Measurements from ENCODE around the gene MRGPRD. TPM values are rescaled to one million over a fixed set of nuclear protein-coding genes. Genes with fewer than 3 reads are reported as not detected.

MRGPRD gene
- total and polyA plus RNA-seq, 2 donors (not counting 1 experiment from before 2014, with no cell fraction given), result not detected

DNA sequence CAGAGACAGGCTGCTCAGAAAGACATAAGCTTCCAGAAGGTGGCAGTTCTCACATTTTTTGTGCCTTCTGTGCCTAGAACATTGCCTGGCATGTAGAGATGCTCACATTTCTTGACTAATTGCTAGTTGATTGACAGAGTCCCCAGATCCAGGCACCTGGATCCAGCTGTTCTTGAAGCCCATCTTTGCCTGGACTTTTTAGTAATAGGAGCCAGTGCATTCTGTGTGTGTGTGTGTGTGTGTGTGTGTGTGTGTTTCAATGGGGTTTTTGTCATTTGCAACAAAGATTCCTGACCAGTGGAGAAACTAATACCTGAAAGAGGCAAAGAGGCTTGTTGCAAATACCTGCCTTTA lies 17.2 kb upstream of the MRGPRD start:
- POLR2A ChIA-PET, result no interaction called here
- Histone ChIP-seq H3K9ac (ENCODE audit: low read length) (no peak overlapping the region), H3K27me3 (replicated peaks in 1 of 4; ENCODE audit: control extremely low read depth in 1 of 4, control insufficient read depth in 3 of 4, insufficient read depth in 4 of 4, low read length in 3 of 4) (peaks cover 0 to 10% (median under 1%) of the 10 kb centered on the region in 4 experiments), H3K4me1 (ENCODE audit: control insufficient read depth in 2 of 2, insufficient read depth in 2 of 2, low read length in 2 of 2) (no peaks in the 10 kb centered on the region), H2AFZ (ENCODE audit: insufficient read depth, low read depth, low read length, poor library complexity, severe bottlenecking) (no peak overlapping the region), H3K36me3 (replicated peaks in 1 of 2; ENCODE audit: control extremely low read depth in 1 of 2, control insufficient read depth in 1 of 2, extremely low read depth in 1 of 2, insufficient read depth in 2 of 2, low read length in 1 of 2) (no peaks in the 10 kb centered on the region), H4K20me1 (ENCODE audit: control insufficient read depth, insufficient read depth, low read length, poor library complexity, severe bottlenecking) (no peaks in the 10 kb centered on the region), H3K4me2 (replicated peaks; ENCODE audit: low read depth, low read length, poor library complexity, severe bottlenecking) (no peak overlapping the region), H3K9me3 (ENCODE audit: control extremely low read depth in 1 of 3, control insufficient read depth in 2 of 3, insufficient read depth in 1 of 3, low read length in 2 of 3) (peaks cover 0 to 2% (median 0%) of the 10 kb centered on the region in 3 donors), H3K4me3 (ENCODE audit: control extremely low read depth in 1 of 5, extremely low read depth in 1 of 5, insufficient read depth in 1 of 5, low read depth in 2 of 5, low read length in 4 of 5) (no peak overlapping the region), H3K27ac (ENCODE audit: low read length in 2 of 2) (no peak overlapping the region), H3K79me2 (ENCODE audit: control insufficient read depth, insufficient read depth, low read length) (no peaks in the 10 kb centered on the region)
- no peaks in the 10 kb centered on the region for H3K9me3 Mint-ChIP-seq (ENCODE audit: insufficient read depth)
- no peaks in the 10 kb centered on the region for H3K4me1 Mint-ChIP-seq
- no peak overlapping the region for H3K4me3 Mint-ChIP-seq
- intact Hi-C loops (cut with micrococcal nuclease), result no loop called here
- ATAC-seq (ENCODE audit: low read depth) (no peak), DNase-seq (no peak)
- TF ChIP-seq, protein P1, sequence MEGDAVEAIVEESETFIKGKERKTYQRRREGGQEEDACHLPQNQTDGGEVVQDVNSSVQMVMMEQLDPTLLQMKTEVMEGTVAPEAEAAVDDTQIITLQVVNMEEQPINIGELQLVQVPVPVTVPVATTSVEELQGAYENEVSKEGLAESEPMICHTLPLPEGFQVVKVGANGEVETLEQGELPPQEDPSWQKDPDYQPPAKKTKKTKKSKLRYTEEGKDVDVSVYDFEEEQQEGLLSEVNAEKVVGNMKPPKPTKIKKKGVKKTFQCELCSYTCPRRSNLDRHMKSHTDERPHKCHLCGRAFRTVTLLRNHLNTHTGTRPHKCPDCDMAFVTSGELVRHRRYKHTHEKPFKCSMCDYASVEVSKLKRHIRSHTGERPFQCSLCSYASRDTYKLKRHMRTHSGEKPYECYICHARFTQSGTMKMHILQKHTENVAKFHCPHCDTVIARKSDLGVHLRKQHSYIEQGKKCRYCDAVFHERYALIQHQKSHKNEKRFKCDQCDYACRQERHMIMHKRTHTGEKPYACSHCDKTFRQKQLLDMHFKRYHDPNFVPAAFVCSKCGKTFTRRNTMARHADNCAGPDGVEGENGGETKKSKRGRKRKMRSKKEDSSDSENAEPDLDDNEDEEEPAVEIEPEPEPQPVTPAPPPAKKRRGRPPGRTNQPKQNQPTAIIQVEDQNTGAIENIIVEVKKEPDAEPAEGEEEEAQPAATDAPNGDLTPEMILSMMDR (IDR thresholded peaks at IDR 0.05), result no peak
- TF ChIP-seq EZH2 (IDR thresholded peaks at IDR 0.05; ENCODE audit: borderline replicate concordance, insufficient read depth, low read depth, low read length, poor library complexity, severe bottlenecking), result no peak
- H3K27ac Mint-ChIP-seq, result no peak overlapping the region
- CTCF ChIA-PET, result no interaction called here
- H3K27me3 Mint-ChIP-seq, result peaks cover 24% of the 10 kb centered on the region

DNA sequence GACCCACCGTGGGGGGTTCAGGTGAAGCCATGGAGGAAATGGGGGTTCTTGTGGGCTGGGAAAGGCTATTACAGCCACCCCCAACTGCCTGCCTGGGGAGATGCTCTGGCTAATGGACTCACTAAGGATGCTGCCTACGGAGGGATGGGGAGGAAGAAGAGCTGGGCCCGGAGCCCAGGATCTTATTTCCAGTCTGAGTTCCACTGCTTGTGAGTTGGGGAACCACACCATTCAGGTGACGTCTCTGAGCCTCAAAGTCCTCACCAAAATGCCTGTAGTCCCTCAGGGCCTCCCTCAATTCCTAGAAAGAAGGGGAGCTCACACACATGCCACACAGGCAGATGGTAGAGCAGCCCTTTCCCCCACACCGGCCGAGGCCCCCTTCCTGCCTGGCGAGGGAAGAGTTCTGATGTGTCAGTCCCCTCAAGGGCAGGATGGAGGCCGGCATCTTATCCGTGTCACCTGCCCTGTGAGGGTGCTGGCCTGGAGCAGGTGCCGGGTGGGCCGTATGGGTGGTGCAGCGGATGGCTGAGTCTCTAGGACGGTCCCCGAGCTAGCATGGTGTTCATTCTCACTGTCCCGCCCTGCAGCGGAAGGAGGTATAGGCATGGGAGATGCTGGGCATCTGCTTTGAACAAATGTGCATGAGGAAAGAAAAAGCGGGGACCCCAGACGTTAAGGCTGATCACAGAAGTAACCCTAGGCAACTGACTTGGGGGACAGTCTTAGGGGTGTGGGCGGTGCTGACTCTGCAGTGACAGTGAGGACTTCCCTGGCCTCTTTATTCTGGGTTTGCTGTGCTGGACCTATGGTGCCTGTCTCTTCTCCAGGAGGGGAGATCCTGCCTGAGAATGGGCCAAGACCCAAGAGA lies 16.6 kb upstream of the MRGPRD start:
- no peak overlapping the region for H3K27ac ChIP-seq (ENCODE audit: low read length in 2 of 2)
- ATAC-seq (ENCODE audit: low read depth), result no peak
- POLR2A ChIA-PET, result no interaction called here
- peaks cover 0 to 11% (median 0%) of the 10 kb centered on the region in 4 experiments for H3K27me3 ChIP-seq (replicated peaks in 1 of 4; ENCODE audit: control extremely low read depth in 1 of 4, control insufficient read depth in 3 of 4, insufficient read depth in 4 of 4, low read length in 3 of 4)
- H3K4me1 Mint-ChIP-seq, result no peaks in the 10 kb centered on the region
- no peaks in the 10 kb centered on the region for H3K4me1 ChIP-seq (ENCODE audit: control insufficient read depth in 2 of 2, insufficient read depth in 2 of 2, low read length in 2 of 2)
- CTCF ChIA-PET, result interaction anchor here (0.8 kb wide), 1 partner anchor 10 kb away, joined by 3 read pairs; no protein-coding TSS in a partner anchor
- no peak overlapping the region for H3K9ac ChIP-seq (ENCODE audit: low read length)
- no peaks in the 10 kb centered on the region for H3K79me2 ChIP-seq (ENCODE audit: control insufficient read depth, insufficient read depth, low read length)
- H3K36me3 ChIP-seq (replicated peaks in 1 of 2; ENCODE audit: control extremely low read depth in 1 of 2, control insufficient read depth in 1 of 2, extremely low read depth in 1 of 2, insufficient read depth in 2 of 2, low read length in 1 of 2), result no peaks in the 10 kb centered on the region
- H3K4me2 ChIP-seq (replicated peaks; ENCODE audit: low read depth, low read length, poor library complexity, severe bottlenecking), result no peak overlapping the region
- H3K4me3 Mint-ChIP-seq, result no peak overlapping the region
- H3K4me3 ChIP-seq (ENCODE audit: control extremely low read depth in 1 of 5, extremely low read depth in 1 of 5, insufficient read depth in 1 of 5, low read depth in 2 of 5, low read length in 4 of 5), result no peak overlapping the region
- H3K9me3 Mint-ChIP-seq (ENCODE audit: insufficient read depth), result no peaks in the 10 kb centered on the region
- H2AFZ ChIP-seq (ENCODE audit: insufficient read depth, low read depth, low read length, poor library complexity, severe bottlenecking), result no peak overlapping the region
- 86% methylated on average over 19 of the region's 19 CpGs for WGBS (ENCODE audit: insufficient coverage)
- DNase-seq, result no peak
- H3K9me3 ChIP-seq (ENCODE audit: control extremely low read depth in 1 of 3, control insufficient read depth in 2 of 3, insufficient read depth in 1 of 3, low read length in 2 of 3), result peaks cover 0 to 2% (median 0%) of the 10 kb centered on the region in 3 donors
- TF ChIP-seq, protein P1 (IDR thresholded peaks at IDR 0.05), result no peak
- TF ChIP-seq EZH2 (IDR thresholded peaks at IDR 0.05; ENCODE audit: borderline replicate concordance, insufficient read depth, low read depth, low read length, poor library complexity, severe bottlenecking), result no peak
- peaks cover 29% of the 10 kb centered on the region for H3K27me3 Mint-ChIP-seq
- H3K27ac Mint-ChIP-seq, result no peak overlapping the region
- intact Hi-C loops (cut with micrococcal nuclease), result no loop called here
- H4K20me1 ChIP-seq (ENCODE audit: control insufficient read depth, insufficient read depth, low read length, poor library complexity, severe bottlenecking), result no peaks in the 10 kb centered on the region
